A673 (cell line): Measurements from ENCODE around the gene CDK5R2.

Experiments
- CTCF ChIP-seq: fragments of 300-800, 200-600 bp; sonication (generic); conservative IDR thresholded peaks from 2 replicates; pipeline ENCODE4 v1.5.1; 2017; ENCODE audit warnings: low read depth, mild to moderate bottlenecking, antibody characterized with exemption, low read length, moderate library complexity, mixed read lengths
- EZH2 ChIP-seq: fragments of 200-600 bp; sonication (generic); IDR thresholded peaks from 2 replicates; pipeline ENCODE4 v1.6.1; 2017; ENCODE audit warnings: borderline replicate concordance, low read depth, mild to moderate bottlenecking, mixed read lengths, antibody characterized with exemption, low read length; ENCODE audit not compliant: poor library complexity, severe bottlenecking

GRCh38 chr2:219002395-219003266, 43.2 kb downstream of the CDK5R2 start:
- TF ChIP-seq CTCF (peak; percentile 78), EZH2 (peak; percentile 78)
